Parathyroid adenoma (tissue), 2 donors: Measurements from ENCODE around the gene ZCWPW2.

Experiments
- H2AFZ ChIP-seq: fragments of 300-600 bp; sonication (generic); one replicate; pipeline ENCODE4 v1.7.0; 2017; ENCODE audit warnings: antibody characterized with exemption, mild to moderate bottlenecking
- H3K27ac ChIP-seq: fragments of 300-600 bp; sonication (generic); one replicate; pipeline ENCODE4 v1.7.0; 2017
- H3K27me3 ChIP-seq: fragments of 300-600 bp; sonication (generic); one replicate; pipeline ENCODE4 v1.7.0; 2017; ENCODE audit warnings: low read length; ENCODE audit not compliant: control insufficient read depth, insufficient read depth
- H3K36me3 ChIP-seq: fragments of 300-600 bp; sonication (generic); one replicate; pipeline ENCODE4 v1.7.0; 2017; ENCODE audit warnings: low read length; ENCODE audit not compliant: control insufficient read depth, insufficient read depth
- H3K4me1 ChIP-seq: fragments of 300-600 bp; sonication (generic); one replicate; pipeline ENCODE4 v1.7.0; 2017; ENCODE audit warnings: control low read depth
- H3K4me2 ChIP-seq: fragments of 300-600 bp; sonication (generic); one replicate; pipeline ENCODE4 v1.7.0; 2017; ENCODE audit warnings: low read length
- H3K4me3 ChIP-seq: fragments of 300-600 bp; sonication (generic); one replicate; pipeline ENCODE4 v1.7.0; 2017; ENCODE audit warnings: low read depth, low read length
- H3K79me2 ChIP-seq: fragments of 300-600 bp; sonication (generic); one replicate; pipeline ENCODE4 v1.7.0; 2017; ENCODE audit warnings: control low read depth
- H3K9ac ChIP-seq: fragments of 300-600 bp; sonication (generic); one replicate; pipeline ENCODE4 v1.7.0; 2017; ENCODE audit warnings: mild to moderate bottlenecking
- H3K9me3 ChIP-seq: fragments of 300-600 bp; sonication (generic); one replicate; pipeline ENCODE4 v1.7.0; 2017; ENCODE audit warnings: low read length; ENCODE audit not compliant: control insufficient read depth
- TF ChIP-seq, protein P1 (sequence below): fragments of 300-600 bp; sonication (generic); IDR thresholded peaks from one replicate; pipeline ENCODE4 v1.7.0; 2017; ENCODE audit warnings: antibody characterized with exemption, mild to moderate bottlenecking
- donor health status: primary hyperparathyroidism.

The ZCWPW2 gene

DNA sequence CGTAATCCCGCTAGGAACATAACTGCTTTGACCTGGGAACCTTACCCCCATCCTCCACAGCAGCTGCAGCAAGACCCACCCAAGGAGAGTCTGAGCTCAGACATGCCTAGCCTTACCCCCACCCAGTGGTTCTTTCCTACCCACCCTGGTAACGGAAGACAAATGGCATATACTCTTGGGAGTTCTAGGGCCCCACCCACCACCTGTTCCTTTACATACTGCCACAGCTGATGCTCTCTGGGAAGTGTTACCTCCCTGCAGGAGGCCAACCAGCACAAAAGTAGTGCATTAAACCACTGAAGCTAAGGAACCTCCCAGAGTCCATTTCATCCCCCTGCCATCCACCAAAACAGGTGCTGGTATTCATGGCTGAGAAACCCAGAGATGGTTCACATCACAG is 50.7 kb downstream of the ZCWPW2 start:
- Histone ChIP-seq H3K9ac (no peak overlapping the region), H3K4me1 (no peaks in the 10 kb centered on the region), H3K27ac (no peak overlapping the region), H3K79me2 (no peaks in the 10 kb centered on the region), H3K27me3 (no peaks in the 10 kb centered on the region), H2AFZ (no peak overlapping the region), H3K4me3 (no peak overlapping the region), H3K4me2 (no peak overlapping the region), H3K36me3 (no peaks in the 10 kb centered on the region), H3K9me3 (peaks cover 7% of the 10 kb centered on the region)
- TF ChIP-seq, protein P1, sequence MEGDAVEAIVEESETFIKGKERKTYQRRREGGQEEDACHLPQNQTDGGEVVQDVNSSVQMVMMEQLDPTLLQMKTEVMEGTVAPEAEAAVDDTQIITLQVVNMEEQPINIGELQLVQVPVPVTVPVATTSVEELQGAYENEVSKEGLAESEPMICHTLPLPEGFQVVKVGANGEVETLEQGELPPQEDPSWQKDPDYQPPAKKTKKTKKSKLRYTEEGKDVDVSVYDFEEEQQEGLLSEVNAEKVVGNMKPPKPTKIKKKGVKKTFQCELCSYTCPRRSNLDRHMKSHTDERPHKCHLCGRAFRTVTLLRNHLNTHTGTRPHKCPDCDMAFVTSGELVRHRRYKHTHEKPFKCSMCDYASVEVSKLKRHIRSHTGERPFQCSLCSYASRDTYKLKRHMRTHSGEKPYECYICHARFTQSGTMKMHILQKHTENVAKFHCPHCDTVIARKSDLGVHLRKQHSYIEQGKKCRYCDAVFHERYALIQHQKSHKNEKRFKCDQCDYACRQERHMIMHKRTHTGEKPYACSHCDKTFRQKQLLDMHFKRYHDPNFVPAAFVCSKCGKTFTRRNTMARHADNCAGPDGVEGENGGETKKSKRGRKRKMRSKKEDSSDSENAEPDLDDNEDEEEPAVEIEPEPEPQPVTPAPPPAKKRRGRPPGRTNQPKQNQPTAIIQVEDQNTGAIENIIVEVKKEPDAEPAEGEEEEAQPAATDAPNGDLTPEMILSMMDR = no peak

DNA sequence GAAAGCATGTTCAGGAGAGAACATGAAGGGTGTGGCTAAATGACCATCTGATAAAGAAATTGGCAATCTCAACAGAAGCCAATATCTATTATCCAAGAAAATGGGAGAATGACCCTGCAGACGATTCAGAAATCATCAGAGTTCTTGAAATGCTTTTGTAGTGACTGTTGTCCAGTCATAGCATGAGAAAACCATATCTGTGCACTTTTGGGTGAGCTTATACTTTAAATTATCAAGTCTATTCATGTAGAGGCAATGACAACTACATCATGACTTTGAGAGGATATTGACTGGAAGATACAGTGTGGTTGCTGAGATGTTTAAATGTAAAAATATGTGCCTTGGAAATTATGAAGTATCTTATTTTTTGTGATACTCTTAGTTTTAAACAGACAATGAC is 57.7 kb downstream of the ZCWPW2 start:
- Histone ChIP-seq H3K4me1 (no peaks in the 10 kb centered on the region), H3K9me3 (no peaks in the 10 kb centered on the region), H3K27ac (no peak overlapping the region), H3K4me3 (no peak overlapping the region), H3K9ac (no peak overlapping the region), H3K4me2 (no peak overlapping the region), H3K36me3 (no peaks in the 10 kb centered on the region), H3K79me2 (no peaks in the 10 kb centered on the region), H3K27me3 (no peaks in the 10 kb centered on the region), H2AFZ (no peak overlapping the region)
- TF ChIP-seq, protein P1 = no peak

DNA sequence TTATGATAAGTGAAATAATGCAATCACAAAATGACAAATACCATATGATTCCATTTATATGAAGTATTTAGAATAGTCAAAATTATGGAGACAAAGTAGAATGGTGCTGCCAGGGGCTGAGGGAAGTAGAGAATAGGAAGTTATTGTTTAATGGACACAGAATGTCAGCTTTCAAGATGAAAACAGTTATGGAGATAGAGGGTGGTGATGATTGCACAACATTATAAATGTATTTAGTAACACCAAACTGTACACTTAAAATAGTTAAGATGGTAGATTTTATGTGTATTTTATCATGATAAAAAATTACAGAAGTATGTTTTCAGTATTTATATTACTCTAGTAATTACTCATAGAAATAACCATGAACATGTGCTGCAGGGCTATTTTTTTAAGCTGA is 100.9 kb downstream of the ZCWPW2 start:
- no peak overlapping the region for H3K4me3 ChIP-seq
- H3K4me2 ChIP-seq = no peak overlapping the region
- H2AFZ ChIP-seq = no peak overlapping the region
- H3K27me3 ChIP-seq = no peaks in the 10 kb centered on the region
- no peaks in the 10 kb centered on the region for H3K9me3 ChIP-seq
- H3K36me3 ChIP-seq = no peaks in the 10 kb centered on the region
- H3K4me1 ChIP-seq = no peaks in the 10 kb centered on the region
- no peaks in the 10 kb centered on the region for H3K79me2 ChIP-seq
- H3K27ac ChIP-seq = no peak overlapping the region
- TF ChIP-seq, protein P1 = no peak
- H3K9ac ChIP-seq = no peak overlapping the region

DNA sequence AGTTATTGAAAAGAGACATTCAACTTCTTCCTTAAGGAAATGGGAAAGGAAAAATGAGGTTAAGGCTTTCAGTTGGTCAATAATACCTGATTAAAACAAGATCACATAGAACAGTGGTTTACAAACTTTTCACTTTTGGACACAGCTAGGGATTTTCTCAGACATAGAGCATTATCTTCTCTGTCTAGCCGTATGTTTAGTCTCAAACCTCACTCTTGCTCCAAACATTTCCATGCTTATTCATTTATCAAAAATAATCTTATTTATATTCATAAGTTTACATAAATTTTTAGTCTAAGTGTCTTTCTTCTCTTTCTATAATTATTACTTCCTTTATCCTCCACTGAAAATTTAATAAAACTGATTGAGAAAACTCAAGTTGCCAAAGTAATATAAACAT is 114.3 kb downstream of the ZCWPW2 start:
- no peak overlapping the region for H3K27ac ChIP-seq
- no peak overlapping the region for H2AFZ ChIP-seq
- no peaks in the 10 kb centered on the region for H3K79me2 ChIP-seq
- no peak overlapping the region for H3K9ac ChIP-seq
- no peaks in the 10 kb centered on the region for H3K27me3 ChIP-seq
- H3K9me3 ChIP-seq = no peaks in the 10 kb centered on the region
- H3K4me3 ChIP-seq = no peak overlapping the region
- H3K4me1 ChIP-seq = no peaks in the 10 kb centered on the region
- H3K4me2 ChIP-seq = no peak overlapping the region
- TF ChIP-seq, protein P1 = no peak
- H3K36me3 ChIP-seq = no peaks in the 10 kb centered on the region

DNA sequence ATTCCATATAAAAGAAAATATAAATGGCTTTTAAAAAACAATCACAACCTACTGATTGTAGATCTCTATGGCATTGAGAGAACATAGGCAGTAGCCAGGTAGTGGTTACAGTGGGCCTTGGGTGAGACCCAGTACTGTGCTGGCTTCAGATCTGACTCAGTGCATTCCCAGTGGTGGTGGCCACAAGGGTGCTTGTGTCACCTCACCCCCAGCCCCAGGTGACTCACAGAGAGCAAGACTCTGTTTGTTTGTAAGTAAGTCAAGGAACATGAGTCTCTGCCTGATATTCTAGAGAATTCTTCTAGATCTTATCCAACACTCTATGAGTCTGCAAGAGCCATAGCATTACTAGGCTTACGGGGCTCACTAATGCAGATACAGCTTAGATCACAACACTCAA is 118.9 kb downstream of the ZCWPW2 start:
- Histone ChIP-seq H3K9ac (no peak overlapping the region), H3K4me3 (no peak overlapping the region), H3K27me3 (no peaks in the 10 kb centered on the region), H3K36me3 (no peaks in the 10 kb centered on the region), H3K4me1 (no peaks in the 10 kb centered on the region), H3K9me3 (no peaks in the 10 kb centered on the region), H3K79me2 (no peaks in the 10 kb centered on the region), H3K4me2 (no peak overlapping the region), H3K27ac (no peak overlapping the region), H2AFZ (no peak overlapping the region)
- TF ChIP-seq, protein P1 = no peak
